Measurements from ENCODE around the gene ITGA7. TPM values are rescaled to one million over a fixed set of nuclear protein-coding genes. Genes with fewer than 3 reads are reported as not detected.

ITGA7 gene
- total and polyA plus RNA-seq, 3 donors from 2014 or later, result 26.4 to 43.3 (median 30.6) TPM

GRCh38 chr12:55728939-55729818 lies 21.5 kb upstream of the ITGA7 start, which contains the start of gene CD63:
Gene CD63, minus strand, starts transcription at chr12:55729009. Its CDS starts 668 bp downstream, at chr12:55728341.
- WGBS, 2 donors, result 0% methylated on average over 6 to 41 of the region's 61 CpGs
- Histone ChIP-seq H3K27me3 (no peaks in the 10 kb centered on the region), H3K4me3 (peak within 1 kb of the TSS; percentile 90 to 95), H3K36me3 (ENCODE audit: low read depth, missing control alignments) (no peaks in the 10 kb centered on the region), H3K9me3 (no peaks in the 10 kb centered on the region), H3K4me1 (peaks cover 28% of the 10 kb centered on the region), H3K27ac (peak within 1 kb of the TSS; percentile 99 to 100)
- intact Hi-C loops (cut with DNase I; ENCODE audit: low total_unique reads), result no loop called here
- DNase-seq, result peak; percentile 97
- TF ChIP-seq POLR2A (IDR thresholded peaks at IDR 0.05) (peak; percentile 51), CTCF (IDR thresholded peaks at IDR 0.05) (no peak)

- TF ChIP-seq POLR2A (IDR thresholded peaks at IDR 0.05) (no peak), CTCF (IDR thresholded peaks at IDR 0.05) (peak in 1 of 3 experiments; percentile 11)
- no peaks in the 10 kb centered on the region for H3K27me3 ChIP-seq
- peak overlapping the region; percentile 90 to 95 for H3K4me3 ChIP-seq
- no peaks in the 10 kb centered on the region for H3K9me3 ChIP-seq
- DNase-seq, result peak; percentile 80
- no peaks in the 10 kb centered on the region for H3K36me3 ChIP-seq (ENCODE audit: low read depth, missing control alignments)
- peaks cover 36% of the 10 kb centered on the region for H3K4me1 ChIP-seq
- intact Hi-C loops (cut with DNase I; ENCODE audit: low total_unique reads), result no loop called here
- H3K27ac ChIP-seq, result peak overlapping the region; percentile 99 to 100
- WGBS, 2 donors, result 0 to 1% methylated on average over 3 to 53 of the region's 61 CpGs
Measured at GRCh38 chr12:55728186-55728938, 20.7 kb upstream of the ITGA7 start.

- H3K4me3 ChIP-seq, result peak overlapping the region; percentile 90 to 95
- intact Hi-C loops (cut with DNase I; ENCODE audit: low total_unique reads), result no loop called here
- H3K27ac ChIP-seq, result peak overlapping the region; percentile 99 to 100
- 0 to 1% methylated on average over 9 of the region's 9 CpGs for WGBS, 2 donors
- no peaks in the 10 kb centered on the region for H3K9me3 ChIP-seq
- TF ChIP-seq POLR2A (IDR thresholded peaks at IDR 0.05) (no peak), CTCF (IDR thresholded peaks at IDR 0.05) (no peak)
- H3K4me1 ChIP-seq, result peaks cover 36% of the 10 kb centered on the region
- peak; percentile 83 for DNase-seq
- no peaks in the 10 kb centered on the region for H3K27me3 ChIP-seq
- no peaks in the 10 kb centered on the region for H3K36me3 ChIP-seq (ENCODE audit: low read depth, missing control alignments)
Measured at GRCh38 chr12:55727643-55728185, 20.0 kb upstream of the ITGA7 start.

GRCh38 chr12:55726971-55727370 lies 19.3 kb upstream of the ITGA7 start:
- no peak for DNase-seq
- no peak for TF ChIP-seq POLR2A (IDR thresholded peaks at IDR 0.05)
- no peak for TF ChIP-seq CTCF (IDR thresholded peaks at IDR 0.05)
- H3K36me3 ChIP-seq (ENCODE audit: low read depth, missing control alignments), result no peaks in the 10 kb centered on the region
- H3K27ac ChIP-seq, result peak overlapping the region; percentile 99 to 100
- H3K27me3 ChIP-seq, result no peaks in the 10 kb centered on the region
- intact Hi-C loops (cut with DNase I; ENCODE audit: low total_unique reads), result no loop called here
- H3K4me3 ChIP-seq, result peak overlapping the region in 1 of 2 donors; percentile 90
- peaks cover 36% of the 10 kb centered on the region for H3K4me1 ChIP-seq
- H3K9me3 ChIP-seq, result no peaks in the 10 kb centered on the region
- WGBS, 2 donors, result 24 to 36% methylated on average over 9 to 10 of the region's 10 CpGs
